HepG2 (cell line): ENCODE data around the gene RALBP1. TPM values are rescaled to one million over a fixed set of nuclear protein-coding genes. Genes with fewer than 3 reads are reported as not detected.

Experiments used
- ARHGAP35 ChIP-seq: sonication (generic); formaldehyde crosslinking; IDR thresholded peaks from 2 replicates; pipeline ENCODE4 v1.9.0; 2022; ENCODE audit warnings: mild to moderate bottlenecking, inconsistent platforms, moderate library complexity, missing genetic modification reagents, borderline replicate concordance
- ATF1 ChIP-seq: IDR thresholded peaks from 2 replicates; pipeline ENCODE4 v1.6.1; 2016; ENCODE audit warnings: mild to moderate bottlenecking, control low read depth
- FOXJ3 ChIP-seq: sonication (generic); formaldehyde crosslinking; IDR thresholded peaks from 2 replicates; pipeline ENCODE4 v1.4.0; 2020; ENCODE audit warnings: missing genetic modification reagents, mild to moderate bottlenecking, borderline replicate concordance
- GFI1 ChIP-seq: sonication (generic); formaldehyde crosslinking; IDR thresholded peaks from 2 replicates; pipeline ENCODE4 v1.5.0; 2020; ENCODE audit warnings: missing genetic modification reagents, mild to moderate bottlenecking, borderline replicate concordance
- GZF1 ChIP-seq: sonication (generic); formaldehyde crosslinking; IDR thresholded peaks from 2 replicates; pipeline ENCODE4 v1.5.1; 2020; ENCODE audit warnings: mild to moderate bottlenecking, missing genetic modification reagents
- HCFC1 ChIP-seq: fragments of 150-350 bp; IDR thresholded peaks from 2 replicates; pipeline ENCODE4 v1.6.1; 2014; ENCODE audit warnings: low read depth, low read length
- HNRNPK ChIP-seq: fragments of 200-400 bp; formaldehyde crosslinking; IDR thresholded peaks from 2 replicates; pipeline ENCODE4 v1.6.1; 2018; ENCODE audit warnings: low read length, low read depth, moderate library complexity, mild to moderate bottlenecking; ENCODE audit not compliant: poor library complexity, severe bottlenecking
- MATR3 ChIP-seq: sonication (generic); formaldehyde crosslinking; IDR thresholded peaks from 2 replicates; pipeline ENCODE4 v1.4.0; 2020; ENCODE audit warnings: missing genetic modification reagents
- PHF8 ChIP-seq: sonication (generic); formaldehyde crosslinking; IDR thresholded peaks from 2 replicates; pipeline ENCODE4 v1.5.0; 2020; ENCODE audit warnings: missing genetic modification reagents
- POLR2AphosphoS5 ChIP-seq: IDR thresholded peaks from 2 replicates; pipeline ENCODE4 v1.6.1; 2012; ENCODE audit warnings: low read depth, low read length
- SOX6 ChIP-seq, 2 experiments: fragments of 450-650 bp in 1 of 2; sonication (generic) in 1 of 2; formaldehyde crosslinking in 1 of 2; IDR thresholded peaks; 2 replicates each; pipeline versions ENCODE4 v1.4.0 to v1.6.1; 2017 to 2020; ENCODE audit warnings: antibody characterized with exemption in 1 of 2, mild to moderate bottlenecking in 1 of 2, missing genetic modification reagents in 1 of 2
- SP1 ChIP-seq, 2 experiments: fragments of 450-650 bp in 1 of 2; sonication (generic) in 1 of 2; formaldehyde crosslinking in 1 of 2; IDR thresholded peaks; 2 replicates each; pipeline versions ENCODE4 v1.4.0 to v1.6.1; 2016 to 2020; ENCODE audit warnings: missing genetic modification reagents in 1 of 2
- TBL1XR1 ChIP-seq: fragments of 150-350 bp; IDR thresholded peaks from 2 replicates; pipeline ENCODE4 v1.6.1; 2014; ENCODE audit warnings: borderline replicate concordance, low read length; ENCODE audit not compliant: partially characterized antibody
- THAP11 ChIP-seq: IDR thresholded peaks from 2 replicates; pipeline ENCODE4 v1.6.1; 2016; ENCODE audit warnings: missing biosample characterization, missing genetic modification reagents
- THAP9 ChIP-seq: sonication (generic); formaldehyde crosslinking; IDR thresholded peaks from 2 replicates; pipeline ENCODE4; 2020; ENCODE audit warnings: missing genetic modification reagents, mild to moderate bottlenecking, borderline replicate concordance
- UBTF ChIP-seq: sonication (generic); formaldehyde crosslinking; IDR thresholded peaks from 2 replicates; pipeline ENCODE4 v1.4.0; 2020; ENCODE audit warnings: mild to moderate bottlenecking, missing genetic modification reagents
- ZFP62 ChIP-seq: sonication (generic); formaldehyde crosslinking; IDR thresholded peaks from 2 replicates; pipeline ENCODE4 v1.4.0; 2020; ENCODE audit warnings: missing genetic modification reagents
- ZFP91 ChIP-seq: sonication (generic); formaldehyde crosslinking; IDR thresholded peaks from 2 replicates; pipeline ENCODE4 v1.9.0; 2022; ENCODE audit warnings: missing genetic modification reagents, mild to moderate bottlenecking, borderline replicate concordance
- ZNF331 ChIP-seq: sonication (generic); formaldehyde crosslinking; IDR thresholded peaks from 2 replicates; pipeline ENCODE4 v1.4.0; 2020; ENCODE audit warnings: missing genetic modification reagents
- ZNF382 ChIP-seq: sonication (generic); formaldehyde crosslinking; IDR thresholded peaks from 2 replicates; pipeline ENCODE4 v1.5.0; 2020; ENCODE audit warnings: missing genetic modification reagents, mild to moderate bottlenecking, borderline replicate concordance
- ZNF547 ChIP-seq: sonication (generic); formaldehyde crosslinking; IDR thresholded peaks from 2 replicates; pipeline ENCODE4 v1.5.1; 2020; ENCODE audit warnings: mild to moderate bottlenecking, missing genetic modification reagents
- ZNF709 ChIP-seq: sonication (generic); formaldehyde crosslinking; IDR thresholded peaks from 2 replicates; pipeline ENCODE4 v1.5.0; 2020; ENCODE audit warnings: mild to moderate bottlenecking, missing genetic modification reagents
- ZSCAN20 ChIP-seq: sonication (generic); formaldehyde crosslinking; IDR thresholded peaks from 2 replicates; pipeline ENCODE4 v1.4.0; 2020; ENCODE audit warnings: missing genetic modification reagents, mild to moderate bottlenecking, borderline replicate concordance
- polyA plus RNA-seq, 8 experiments: library from polyadenylated mRNA; depleted of rRNA in 3 of 8; stranded (reverse) in 7 of 8; unstranded in 1 of 8; fragments of >200 nt; fragmentation: Illumina TruSeq in 4 of 8; extraction: Trizol in 4 of 8; gene quantifications; 2 replicates each; pipeline versions ENCODE4 v1.2.1 to v1.2.3, GENCODE V29; 2011 to 2016; ENCODE audit warnings: low read depth in 4 of 8, missing spikeins in 1 of 8, mixed read lengths in 1 of 8; ENCODE audit not compliant: insufficient read depth in 1 of 8
- total RNA-seq, 5 experiments: library from RNA; depleted of rRNA; stranded (reverse); fragments of >200 nt; fragmentation: Illumina TruSeq; extraction: Trizol; gene quantifications; 2 replicates each; pipeline ENCODE4 v1.2.3, GENCODE V29; 2016; ENCODE audit warnings: low read depth in 1 of 5

RALBP1 gene
- total and polyA plus RNA-seq, 2 of the 13 experiments (the other 11 are each of a cell fraction or from before 2014, with no cell fraction given) = 24.5 to 33.1 TPM

GRCh38 chr18:9474983-9475642, at the start of gene RALBP1 (continued):
- TF ChIP-seq ZFP91 (CRISPR knock-in tag) (peak; percentile 65; the same call in 1 of the 2 replicates), ZSCAN20 (CRISPR knock-in tag) (0 out of 2 replicates have a peak, but pooled peaks have one; percentile 2), ZNF547 (no peak; the same call in 1 of the 2 replicates), HNRNPK (peak; percentile 37), ATF1 (peak; percentile 86), SP1 (IDR thresholded peaks at IDR 0.05) (no peak), SP1 (CRISPR knock-in tag; IDR thresholded peaks at IDR 0.05) (0 out of 2 replicates have a peak, but pooled peaks have one; percentile 14), FOXJ3 (CRISPR knock-in tag) (peak; percentile 14; the same call in 1 of the 2 replicates), ZNF382 (CRISPR knock-in tag) (no peak), TBL1XR1 (peak; percentile 57), ZFP62 (CRISPR knock-in tag) (peak; percentile 88), THAP11 (peak; percentile 98), GZF1 (CRISPR knock-in tag) (0 out of 2 replicates have a peak, but pooled peaks have one; percentile 65), ARHGAP35 (CRISPR knock-in tag) (peak; percentile 87; the same call in 1 of the 2 replicates), ZNF709 (CRISPR knock-in tag) (no peak), PHF8 (peak; percentile 92), UBTF (CRISPR knock-in tag) (peak; percentile 57), GFI1 (CRISPR knock-in tag) (0 out of 2 replicates have a peak, but pooled peaks have one; percentile 21), THAP9 (CRISPR knock-in tag) (0 out of 2 replicates have a peak, but pooled peaks have one; percentile 71), HCFC1 (peak; percentile 99), SOX6 (IDR thresholded peaks at IDR 0.05) (no peak), SOX6 (CRISPR knock-in tag; IDR thresholded peaks at IDR 0.05) (peak; percentile 51), ZNF331 (CRISPR knock-in tag) (peak; percentile 100), POLR2AphosphoS5 (peak; percentile 97), MATR3 (CRISPR knock-in tag) (no peak)
